Measurements from ENCODE around the gene SIGLEC9.
A peak's percentile ranks its signal among the peaks of the same experiment; 100 is the strongest.

The SIGLEC9 gene

DNA sequence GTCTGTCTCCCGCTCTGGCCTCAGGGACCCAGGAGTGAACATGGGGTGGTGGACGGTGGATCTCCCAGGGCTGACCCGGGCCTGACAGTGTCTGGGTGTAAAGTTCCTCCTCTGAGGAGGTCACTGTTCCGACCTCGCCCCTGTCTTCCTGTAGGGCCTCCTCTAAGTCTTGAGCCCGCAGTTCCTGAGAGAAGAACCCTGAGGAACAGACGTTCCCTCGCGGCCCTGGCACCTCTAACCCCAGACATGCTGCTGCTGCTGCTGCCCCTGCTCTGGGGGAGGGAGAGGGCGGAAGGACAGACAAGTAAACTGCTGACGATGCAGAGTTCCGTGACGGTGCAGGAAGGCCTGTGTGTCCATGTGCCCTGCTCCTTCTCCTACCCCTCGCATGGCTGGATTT lies at the start of gene SIGLEC9:
TSS of gene SIGLEC9 (plus strand) at position 178 of the 400 bp plus-strand sequence. CDS start at position 247, 69 bp downstream.
- DNase-seq = no peak

DNA sequence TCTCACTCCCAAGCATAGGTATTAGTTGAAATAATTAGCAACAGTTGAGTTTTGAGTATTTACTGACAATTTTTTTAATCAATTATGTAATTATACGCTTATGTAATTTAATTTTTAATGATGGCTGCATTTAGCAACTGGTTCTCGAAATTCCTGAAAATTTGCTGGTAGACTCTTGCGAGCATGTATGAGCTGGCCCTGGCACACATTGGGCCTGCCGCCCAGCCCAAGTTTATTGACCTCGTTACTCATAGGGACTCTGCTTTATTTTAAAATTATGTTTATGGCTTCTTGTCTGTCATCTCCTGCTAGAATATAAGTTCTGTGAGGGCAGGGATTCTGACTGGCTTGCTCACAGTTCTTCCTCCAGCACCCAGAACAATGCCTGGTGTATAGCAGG lies 48.7 kb upstream of the SIGLEC9 start:
- no peak for DNase-seq

DNA sequence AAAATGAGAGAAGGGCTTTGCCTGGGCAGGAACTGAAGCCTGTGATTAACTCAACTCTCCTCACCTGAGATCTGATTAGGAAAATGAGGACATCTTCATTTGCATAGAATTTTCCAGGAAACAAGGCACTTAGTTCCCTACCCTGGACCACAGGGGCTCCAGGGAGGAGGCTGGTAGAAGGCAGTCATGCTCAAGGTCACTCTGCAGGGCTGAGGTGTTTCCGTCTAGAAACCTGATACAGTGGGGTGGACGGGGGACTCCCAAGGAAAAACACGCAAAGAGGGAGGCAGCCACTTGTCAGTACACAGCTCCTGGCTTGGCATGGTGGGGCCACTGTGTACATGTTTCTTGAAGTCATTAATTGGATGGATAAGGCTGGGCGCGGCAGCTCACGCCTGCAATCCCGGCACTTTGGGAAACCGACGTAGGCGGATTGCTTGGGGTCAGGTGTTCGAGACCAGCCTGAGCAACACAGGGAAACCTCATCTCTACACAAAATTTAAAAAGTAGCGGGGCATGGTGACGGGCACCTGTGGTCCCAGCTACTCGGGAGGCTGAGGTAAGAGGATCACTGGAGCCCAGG lies 48.0 kb upstream of the SIGLEC9 start:
- no peak for DNase-seq

DNA sequence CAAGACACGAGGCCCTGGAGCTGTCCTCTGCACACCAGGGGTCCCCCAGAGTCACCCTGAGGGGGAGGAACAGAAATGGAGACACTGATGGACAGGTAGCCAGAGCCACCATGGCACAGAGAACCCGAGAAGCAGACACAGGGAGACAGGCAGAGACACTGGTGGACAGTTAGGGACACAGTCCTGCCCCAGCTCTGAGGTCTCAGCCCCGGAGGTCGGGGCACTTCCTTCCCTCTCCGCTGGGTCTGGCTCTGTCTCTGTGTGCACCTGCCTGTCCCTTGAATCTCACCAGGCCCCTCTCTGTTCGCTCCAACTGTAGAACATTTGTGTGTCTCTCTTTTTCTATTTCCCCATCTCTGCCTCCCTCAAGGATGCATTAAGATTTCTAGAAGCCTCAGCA lies 46.6 kb upstream of the SIGLEC9 start:
- DNase-seq = no peak

DNA sequence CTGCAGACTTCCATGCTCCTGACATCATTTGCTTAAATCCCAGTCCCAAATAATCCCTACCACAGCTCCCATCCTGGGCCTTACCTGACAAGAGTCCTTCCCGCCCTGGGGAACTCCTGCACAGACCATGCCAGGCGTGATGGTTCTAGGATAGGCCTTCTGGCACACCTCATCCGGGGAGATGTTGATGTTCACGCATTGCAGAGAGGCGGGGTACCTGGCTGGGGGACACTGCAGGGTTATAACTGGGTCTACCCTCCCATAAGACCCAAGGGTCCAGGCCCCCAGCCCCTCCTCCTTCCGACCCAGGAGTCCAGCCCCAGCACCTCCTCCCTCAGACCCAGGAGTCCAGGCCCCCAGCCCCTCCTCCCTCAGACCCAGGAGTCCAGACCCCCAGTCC lies 46.0 kb upstream of the SIGLEC9 start:
- DNase-seq = no peak

DNA sequence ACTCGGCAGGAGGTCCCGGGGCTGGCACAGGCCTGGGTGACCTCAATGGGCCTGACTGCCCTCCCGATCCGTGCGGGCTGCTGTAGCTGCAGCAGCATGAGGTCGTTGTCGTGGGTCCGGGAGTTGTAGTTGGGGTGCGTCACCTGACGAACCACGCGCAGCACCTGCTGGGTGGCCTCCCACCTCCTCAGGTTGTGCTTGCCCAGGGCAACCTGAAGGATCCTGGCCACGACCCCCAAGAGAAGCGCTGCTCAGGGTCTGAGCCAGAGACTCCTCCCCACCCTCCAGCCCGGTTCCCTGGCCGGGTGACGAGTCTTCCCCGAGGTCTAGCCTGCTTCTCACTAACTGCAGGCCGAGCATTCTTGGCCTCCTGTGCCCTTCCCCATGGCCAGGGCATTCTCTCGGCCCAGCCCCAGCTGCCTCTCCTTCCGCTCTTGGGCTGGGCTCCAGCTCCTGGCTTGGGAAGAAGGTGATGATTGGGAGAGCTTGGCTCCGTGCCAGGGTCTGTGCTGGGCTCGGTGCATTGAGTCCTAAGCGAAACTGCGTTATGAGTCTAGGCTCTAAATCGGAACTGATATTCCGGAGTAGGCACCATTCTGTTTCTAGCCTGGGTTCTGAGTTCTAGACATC lies 45.1 kb upstream of the SIGLEC9 start:
- DNase-seq = no peak

DNA sequence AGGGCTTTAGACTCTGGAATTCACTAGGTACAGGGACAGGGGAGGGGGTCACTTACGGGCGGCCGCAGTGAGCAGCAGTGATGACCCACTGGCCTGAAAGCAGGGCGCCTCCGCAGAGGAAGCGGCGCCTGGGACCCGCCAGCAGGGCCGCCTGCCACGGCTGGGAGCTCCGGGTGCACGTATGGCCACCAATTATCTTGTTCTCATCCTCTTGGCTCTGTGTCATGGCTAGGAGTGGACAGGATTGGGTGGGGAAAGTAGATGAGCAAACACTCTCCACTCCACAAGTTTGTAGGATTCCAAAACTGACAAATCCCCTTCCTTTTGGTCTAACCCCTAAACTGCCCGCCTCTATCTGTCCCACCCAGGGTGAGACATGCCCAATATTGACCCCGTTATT lies 43.2 kb upstream of the SIGLEC9 start:
- no peak for DNase-seq

DNA sequence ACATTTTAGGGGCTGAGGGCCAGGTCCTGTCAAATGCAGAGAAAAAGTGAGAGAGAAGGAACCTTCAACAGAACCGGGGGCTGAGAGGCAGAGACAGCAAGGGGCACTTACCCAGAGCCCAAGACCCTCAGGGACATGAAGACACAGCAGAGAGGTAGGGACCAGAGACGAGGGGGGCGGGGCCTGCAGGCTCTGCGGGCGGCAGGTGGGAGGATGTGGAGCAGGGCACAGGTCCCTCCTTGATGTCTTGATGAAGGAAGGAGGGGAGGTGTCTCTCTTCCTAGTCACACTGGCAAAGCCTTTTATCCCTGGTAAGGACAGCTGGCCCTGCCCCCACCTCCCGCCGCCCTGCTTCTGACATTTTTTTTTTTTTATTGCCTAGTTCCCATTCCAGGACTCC lies 42.1 kb upstream of the SIGLEC9 start, which contains the start of gene KLK14:
TSS of gene KLK14 (minus strand) at position 277 of the 400 bp plus-strand sequence. CDS start at position 4, 273 bp downstream.
- no peak for DNase-seq

DNA sequence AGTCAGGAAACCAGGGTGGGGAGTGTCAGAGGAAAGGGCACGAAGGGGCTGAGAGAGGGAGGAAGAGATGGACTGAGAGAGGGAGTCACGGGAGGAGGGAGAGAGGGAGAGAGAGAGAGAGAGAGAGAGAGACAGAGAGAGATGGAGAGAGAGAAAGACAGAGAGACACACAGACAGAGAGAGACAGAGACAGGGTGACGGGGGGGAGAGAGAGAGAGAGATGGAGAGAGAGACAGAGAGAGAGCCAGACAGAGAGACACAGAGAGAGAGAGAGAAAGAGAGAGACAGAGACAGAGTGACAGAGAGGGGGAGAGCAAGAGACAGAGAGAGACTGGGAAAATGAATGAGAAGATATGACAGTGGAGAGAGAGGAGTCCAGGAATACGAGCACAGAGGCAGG lies 41.5 kb upstream of the SIGLEC9 start:
- DNase-seq = no peak

DNA sequence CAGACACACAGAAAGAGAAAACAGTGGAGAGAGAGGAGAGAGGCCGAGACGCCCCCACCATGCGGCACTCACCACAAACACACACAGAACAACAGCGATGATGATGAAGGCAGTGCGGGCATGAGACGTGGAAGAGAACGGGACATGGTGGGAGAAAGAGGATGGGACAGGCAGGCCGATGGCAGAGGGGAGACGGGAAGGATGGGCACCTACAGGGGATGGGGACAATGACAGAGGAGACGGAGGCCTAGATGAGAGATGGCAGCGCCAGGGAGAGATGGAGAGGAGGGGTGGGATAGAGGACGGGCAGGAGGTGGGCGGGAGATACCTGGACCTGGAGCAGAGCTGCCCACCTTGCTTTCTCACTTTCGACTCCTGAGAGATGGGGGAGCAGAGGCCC lies 40.9 kb upstream of the SIGLEC9 start:
- no peak for DNase-seq

DNA sequence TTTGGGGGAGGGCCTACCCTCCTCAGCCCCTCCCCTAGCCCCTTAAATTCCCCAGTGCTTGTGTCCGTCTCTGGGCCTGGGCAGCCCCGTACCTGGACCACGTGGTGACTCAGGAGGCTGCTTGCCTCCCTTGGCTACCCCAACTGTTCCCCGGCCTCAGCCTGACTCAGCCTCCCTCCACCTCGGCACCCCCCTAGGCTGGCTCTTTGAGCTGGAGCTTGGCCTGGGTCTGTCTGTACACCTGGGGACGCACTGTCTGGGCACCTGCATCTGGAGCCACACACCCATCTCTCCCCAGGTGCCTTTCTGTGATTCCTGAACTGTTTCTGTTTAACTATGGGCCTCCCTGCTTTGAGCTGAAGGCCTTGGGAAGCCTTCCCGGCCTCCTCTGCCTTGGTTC lies 40.2 kb upstream of the SIGLEC9 start:
- no peak for DNase-seq

DNA sequence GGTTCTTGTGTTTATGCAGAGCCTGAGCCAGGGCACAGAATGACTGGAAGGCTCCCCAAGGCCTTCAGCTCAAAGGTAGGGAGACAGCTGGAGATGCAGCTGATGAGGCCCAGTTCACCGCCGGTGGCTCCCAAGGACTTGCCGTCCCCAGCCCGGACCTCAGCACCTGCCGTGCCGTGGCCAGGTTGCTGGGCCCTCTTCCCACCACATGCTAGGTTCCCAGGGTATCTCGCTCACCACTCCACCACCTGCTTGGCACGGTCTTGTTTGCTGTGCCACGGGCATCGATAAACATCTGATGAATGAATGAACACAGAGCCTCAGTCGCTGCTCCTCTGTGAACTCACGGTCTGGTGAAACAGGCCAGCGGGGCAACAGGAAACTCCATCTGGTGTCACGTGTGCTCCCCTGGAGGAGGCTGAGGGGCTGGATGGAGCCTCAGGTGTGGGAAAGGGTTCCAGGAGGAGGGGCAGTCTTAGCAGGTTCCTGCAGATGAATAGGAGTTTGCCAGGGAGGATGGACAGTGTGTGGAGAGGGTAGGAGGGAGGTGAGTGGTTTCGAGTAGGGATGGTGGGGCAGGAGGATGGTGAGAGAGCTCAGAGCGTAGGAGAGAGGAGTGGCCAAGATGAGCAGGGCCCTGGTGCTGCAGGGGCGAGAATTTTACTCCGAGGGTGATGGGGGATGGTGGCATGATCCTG lies 38.4 kb upstream of the SIGLEC9 start:
- no peak for DNase-seq

DNA sequence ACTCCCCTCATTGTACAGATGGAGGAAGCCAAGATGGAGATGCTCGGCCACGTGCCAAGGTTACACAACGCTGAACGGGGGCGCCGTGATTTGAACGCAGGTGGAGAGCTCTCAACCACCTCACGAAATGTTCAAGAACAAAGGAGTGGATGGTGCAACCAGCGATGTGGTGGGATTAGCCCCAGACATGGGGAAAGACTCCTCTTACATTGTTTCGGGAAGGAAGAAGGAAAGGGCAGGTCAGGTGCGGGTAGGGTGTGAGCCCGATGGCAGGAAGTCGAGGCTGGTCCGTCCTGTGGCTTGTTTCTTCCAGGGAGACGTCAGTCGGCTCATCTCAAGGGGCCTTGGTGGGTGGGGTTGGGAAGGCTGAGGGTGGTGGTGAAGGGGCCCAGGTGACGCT lies 34.9 kb upstream of the SIGLEC9 start:
- no peak for DNase-seq

DNA sequence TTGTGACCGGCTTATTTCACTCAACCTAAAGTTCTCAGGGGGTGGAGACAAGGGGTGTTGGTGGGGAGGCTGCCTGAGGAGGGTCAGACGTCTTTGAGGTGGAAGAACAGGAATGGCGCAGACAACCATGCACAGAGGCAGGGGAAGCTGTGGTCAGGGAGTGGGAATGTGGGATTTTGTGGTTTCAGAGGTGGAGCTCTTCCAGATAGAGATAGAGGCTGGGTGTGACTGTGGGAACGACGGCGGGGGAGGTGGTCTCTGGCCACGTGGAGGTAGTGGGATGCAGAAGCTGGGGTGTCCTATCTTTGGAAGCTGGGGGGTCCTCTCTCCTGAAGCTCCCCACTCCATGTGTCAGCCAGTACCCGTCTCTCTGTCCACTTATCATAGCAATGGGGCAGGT lies 34.2 kb upstream of the SIGLEC9 start:
- no peak for DNase-seq

DNA sequence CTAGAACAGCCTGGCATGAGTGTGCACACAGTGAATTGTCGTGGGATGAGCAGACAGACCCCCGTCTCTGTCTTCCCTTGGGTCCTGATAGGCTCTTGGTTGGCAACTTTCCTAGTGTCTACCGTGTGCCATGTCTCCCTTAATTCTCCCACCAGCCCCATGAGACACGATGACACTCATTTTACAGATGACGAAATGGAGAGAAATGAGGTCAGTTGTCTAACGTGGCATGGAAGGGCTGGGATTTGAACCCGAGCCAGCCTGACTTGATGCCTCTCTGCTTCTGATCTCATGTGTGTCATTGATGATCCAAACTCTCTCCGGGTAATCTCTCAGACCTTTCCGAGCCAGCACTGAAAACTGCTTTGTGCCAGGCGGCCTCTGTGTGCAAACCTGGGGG lies 33.6 kb upstream of the SIGLEC9 start:
- no peak for DNase-seq

DNA sequence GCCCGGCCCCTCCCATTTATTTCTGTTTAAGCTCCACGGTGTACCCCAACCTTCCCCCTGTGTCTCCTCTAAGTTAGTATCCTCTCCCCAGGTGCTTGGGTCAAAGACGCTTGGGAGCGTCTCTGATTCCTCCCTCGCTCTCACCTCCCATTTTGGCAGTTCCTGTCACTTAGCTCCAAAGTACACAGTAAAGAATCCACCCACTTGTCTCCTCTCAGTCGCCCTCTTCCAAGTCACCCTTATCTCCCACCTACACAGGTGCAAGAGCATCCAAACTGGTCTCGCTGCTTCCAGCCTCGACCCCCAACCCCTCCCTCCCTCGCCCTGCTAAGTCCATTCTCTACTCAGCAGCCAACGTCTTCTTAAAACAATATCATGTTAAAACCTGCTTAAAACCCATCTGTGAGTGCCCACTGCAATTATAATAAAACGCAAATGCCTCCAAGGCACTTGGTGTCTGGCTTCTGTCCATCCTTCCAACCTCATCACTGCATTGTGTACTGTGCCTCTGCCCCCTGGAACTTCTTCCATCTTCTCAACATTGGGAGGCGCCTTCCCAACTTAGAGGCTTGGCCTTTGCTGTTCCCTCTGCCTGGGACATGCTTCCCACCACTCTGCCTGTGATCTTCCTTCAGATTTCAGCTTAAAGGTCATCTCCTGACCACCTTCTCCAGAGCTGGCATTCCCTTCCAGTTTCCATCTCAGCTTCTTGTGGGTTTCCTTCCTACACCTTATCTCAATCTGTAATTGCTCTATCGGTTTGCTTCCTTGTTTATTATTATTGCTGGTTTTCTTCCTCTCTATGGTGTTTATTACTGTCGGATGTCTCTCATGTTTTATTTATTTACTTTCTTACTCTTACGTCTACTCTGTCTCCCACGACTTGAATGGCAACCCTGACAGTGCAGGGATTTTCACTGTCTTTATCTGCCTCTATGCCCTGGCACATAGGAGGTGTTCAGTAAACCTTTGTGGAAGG lies 32.5 kb upstream of the SIGLEC9 start:
- DNase-seq = no peak

DNA sequence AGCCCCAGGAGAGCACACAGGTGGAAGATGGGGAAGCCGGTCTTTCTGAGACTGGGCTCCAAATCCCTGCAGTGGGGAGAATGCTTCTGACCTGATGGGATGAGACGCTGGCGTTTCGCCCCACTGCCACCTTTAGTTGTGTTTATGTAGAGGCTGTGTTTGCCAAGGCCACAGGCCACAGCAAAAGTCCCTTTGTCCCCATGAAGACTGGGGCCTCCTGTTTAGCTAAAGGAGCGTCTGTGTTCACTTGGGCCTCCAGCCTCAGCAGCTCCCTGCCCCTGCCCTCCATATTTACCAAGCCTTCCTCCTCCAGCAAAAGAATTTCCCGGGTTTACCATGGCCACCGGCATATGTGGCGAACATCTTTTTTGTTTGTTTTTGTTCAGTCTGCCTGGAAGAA lies 31.6 kb upstream of the SIGLEC9 start:
- no peak for DNase-seq

DNA sequence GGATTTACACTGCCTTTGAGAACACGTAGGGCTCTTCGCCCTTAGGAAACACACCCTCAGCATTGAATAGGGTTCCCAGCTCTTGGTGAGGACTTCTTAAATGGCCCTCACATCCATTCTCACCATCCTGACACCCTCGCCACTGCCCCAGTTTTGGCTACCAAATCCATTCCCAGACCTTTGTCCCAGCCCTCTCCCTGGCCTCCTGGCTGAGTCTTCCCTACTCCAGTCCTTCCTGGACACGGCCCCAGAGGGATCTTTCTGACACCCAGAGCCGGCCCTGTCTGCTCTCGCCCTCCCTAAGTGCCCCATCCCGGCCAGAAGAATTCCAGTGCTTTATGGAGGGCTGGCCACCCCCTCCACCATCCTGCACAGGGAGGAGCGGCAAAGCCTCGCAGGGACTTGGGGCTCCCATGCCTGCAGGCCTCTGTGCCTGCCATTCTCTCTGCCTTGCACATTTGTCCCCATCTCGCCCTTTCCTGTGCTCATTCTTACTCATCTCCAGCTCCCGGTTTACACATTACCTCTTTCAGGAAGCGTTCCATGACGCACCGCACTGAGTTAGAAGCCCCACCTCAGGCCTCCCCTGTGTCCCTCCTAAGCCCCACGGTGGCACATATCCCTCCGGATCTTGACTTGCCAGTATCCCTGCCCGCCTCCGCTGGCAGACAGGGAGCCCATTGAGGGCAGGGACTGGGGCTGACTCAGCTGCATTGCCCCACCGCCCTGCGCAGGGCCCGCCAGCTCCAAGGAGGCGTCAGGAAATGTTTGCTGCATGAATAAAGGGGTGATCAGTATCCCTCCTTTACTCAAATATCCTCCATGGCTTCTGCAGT lies 31.0 kb upstream of the SIGLEC9 start:
- no peak for DNase-seq

DNA sequence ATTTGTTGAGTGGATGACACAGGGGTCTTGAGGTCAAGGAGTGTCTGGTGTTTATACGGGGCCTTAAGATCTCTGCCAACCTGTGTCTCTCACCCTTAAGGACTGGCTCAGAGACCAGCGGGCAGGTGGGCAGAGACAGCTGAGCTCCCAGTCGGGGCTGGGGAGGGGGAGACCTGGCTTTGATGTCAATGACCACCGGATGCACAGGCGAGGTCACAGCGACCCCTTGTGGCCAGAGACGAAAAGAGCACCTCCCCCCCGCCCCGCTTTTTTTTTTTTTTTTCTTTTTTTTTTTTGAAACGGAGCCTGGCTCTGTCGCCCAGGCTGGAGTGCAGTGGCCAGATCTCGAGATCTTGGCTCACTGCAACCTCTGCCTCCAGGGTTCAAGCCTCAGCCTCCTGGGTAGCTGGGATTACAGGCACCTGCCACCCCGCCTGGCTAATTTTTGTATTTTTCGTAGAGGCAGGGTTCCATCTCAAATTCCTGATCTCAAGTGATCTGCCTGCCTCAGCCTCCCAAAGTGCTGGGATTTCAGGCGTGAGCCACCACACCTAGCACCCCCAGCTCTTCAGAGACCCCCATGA lies 29.9 kb upstream of the SIGLEC9 start:
- no peak for DNase-seq

DNA sequence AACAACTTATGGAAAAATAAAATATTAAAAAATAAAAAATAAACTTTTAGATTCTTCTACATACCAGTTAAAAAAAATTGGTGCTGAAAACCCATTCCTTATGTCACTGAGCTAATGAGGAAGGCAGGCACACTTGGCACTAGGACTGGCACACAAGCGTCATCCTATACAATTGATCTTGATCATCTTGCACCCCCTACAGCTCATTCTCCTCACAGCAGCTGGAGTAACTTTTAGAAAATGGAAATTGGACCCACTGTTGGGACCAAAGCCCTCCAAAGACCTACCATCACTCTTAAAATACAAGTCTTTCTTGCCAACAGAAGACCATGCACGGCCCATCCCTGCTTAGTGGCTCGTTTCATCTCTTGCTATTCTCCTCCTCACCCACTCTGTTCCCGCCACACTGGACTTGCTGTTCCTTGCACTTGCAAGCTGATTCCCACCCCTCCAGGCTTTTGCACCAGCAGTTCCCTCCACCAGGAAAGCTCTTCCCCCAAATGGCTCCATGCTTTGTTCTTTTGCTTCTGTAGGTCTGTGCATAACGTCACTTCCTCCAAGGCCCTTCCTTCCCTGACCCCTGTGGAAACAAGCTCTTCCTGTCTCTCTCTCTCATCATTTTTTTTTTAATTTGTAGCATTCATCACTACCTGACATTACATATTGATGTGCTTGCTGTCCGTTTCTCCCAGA lies 28.1 kb upstream of the SIGLEC9 start:
- DNase-seq = no peak

DNA sequence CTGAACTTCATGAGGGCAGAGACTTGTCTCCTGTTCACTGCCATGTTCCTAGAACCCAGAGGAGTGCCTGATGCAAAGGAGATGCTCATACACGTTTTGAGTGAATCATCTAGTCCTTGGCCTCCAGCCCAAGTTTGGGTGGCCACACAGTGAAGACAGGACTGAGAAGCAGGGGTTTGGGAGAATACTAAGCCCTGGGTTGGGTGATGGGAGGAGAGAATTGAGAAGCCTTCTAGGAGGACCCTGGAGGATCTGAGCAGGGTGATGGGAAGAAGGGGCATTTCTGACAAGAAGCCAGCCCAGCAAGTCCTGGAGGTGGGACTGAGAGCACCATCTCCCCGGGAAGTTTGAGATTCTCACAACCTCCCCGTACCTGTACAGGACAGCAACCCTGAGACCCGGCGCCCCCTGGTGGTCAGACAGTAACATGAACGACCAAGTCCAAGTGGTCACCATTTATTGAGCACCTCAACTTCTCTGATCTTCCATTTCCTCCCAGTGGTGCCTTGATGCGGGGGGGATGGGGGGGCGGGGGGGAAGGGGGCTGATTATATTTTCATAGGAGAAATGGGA lies 27.5 kb upstream of the SIGLEC9 start:
- peak in 1 of 2 donors; percentile 41 for DNase-seq

Data from bone marrow (tissue), 2 donors.